CD4-positive, alpha-beta T cell treated with Interleukin-6 at 100 ng/mL for 8 hours (primary cell): Measurements from ENCODE around the gene POSTN.

Experiments used
- DNase-seq: peaks from one replicate; pipeline ENCODE4 v3.0.0-alpha.2; 2020; ENCODE audit warnings: mixed read lengths, low spot score

Gene POSTN

DNA sequence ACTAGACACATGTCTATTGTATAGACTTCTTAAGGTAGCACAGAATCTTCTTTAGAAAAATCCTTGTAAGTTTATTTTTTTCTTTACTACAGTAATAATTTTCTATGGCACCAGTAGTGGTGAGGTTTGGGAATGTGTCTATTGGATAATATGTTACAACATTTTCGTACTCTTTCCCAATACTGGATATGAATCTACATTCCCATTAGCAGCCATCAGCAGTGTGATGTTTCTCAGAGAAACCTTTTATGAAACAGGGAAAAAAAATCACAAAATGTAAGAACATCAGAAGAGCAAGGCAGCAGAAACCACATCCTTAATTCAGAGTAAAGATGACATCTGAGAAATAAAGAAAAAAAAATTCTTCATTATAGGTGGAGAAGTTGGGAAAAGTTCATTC is 83.3 kb downstream of the POSTN start:
- DNase-seq, result no peak
